Chondrocyte (in vitro differentiated cells): ENCODE results near the gene WTAP. TPM values are rescaled to one million over a fixed set of nuclear protein-coding genes. Genes with fewer than 3 reads are reported as not detected.

Experiments
- DNase-seq: peaks from one replicate; pipeline ENCODE4 v3.0.0; 2021; ENCODE audit warnings: mixed read lengths, low spot score
- H3K27ac Mint-ChIP-seq: one replicate; pipeline ENCODE4 v1.8.0; 2021; ENCODE audit warnings: mild to moderate bottlenecking, moderate library complexity, mixed read lengths; ENCODE audit not compliant: unreplicated experiment
- H3K27me3 Mint-ChIP-seq: 2 replicates; pipeline ENCODE4 v1.8.0; 2021; ENCODE audit warnings: low read depth, mixed read lengths
- H3K36me3 Mint-ChIP-seq: 2 replicates; pipeline ENCODE4 v1.8.0; 2021; ENCODE audit warnings: low read depth, mixed read lengths
- H3K4me1 Mint-ChIP-seq: 2 replicates; pipeline ENCODE4 v1.8.0; 2021; ENCODE audit warnings: low read depth, mild to moderate bottlenecking, mixed read lengths
- H3K4me3 Mint-ChIP-seq: one replicate; pipeline ENCODE4 v1.8.0; 2021; ENCODE audit warnings: mild to moderate bottlenecking, moderate library complexity, mixed read lengths; ENCODE audit not compliant: unreplicated experiment
- H3K9me3 Mint-ChIP-seq: 2 replicates; pipeline ENCODE4 v1.8.0; 2021; ENCODE audit warnings: low read depth, mixed read lengths
- CTCF ChIP-seq: fragments of 200-600 bp; sonication (generic); IDR thresholded peaks from 2 replicates; pipeline ENCODE4 v1.5.0; 2021; ENCODE audit warnings: antibody characterized with exemption, mild to moderate bottlenecking, moderate library complexity
- total RNA-seq: library from RNA; stranded (reverse); gene quantifications from 3 replicates; pipeline ENCODE4 v1.2.1, GENCODE V29; 2021

Gene WTAP
- total RNA-seq, 1 donor from 2014 or later = 65.9 TPM

- no peak for DNase-seq
- H3K4me1 Mint-ChIP-seq = peaks cover 27% of the 10 kb centered on the region
- peaks cover 4% of the 10 kb centered on the region for H3K36me3 Mint-ChIP-seq
- TF ChIP-seq CTCF = peak; percentile 92
- no peaks in the 10 kb centered on the region for H3K9me3 Mint-ChIP-seq
- H3K27me3 Mint-ChIP-seq = no peaks in the 10 kb centered on the region
- peak overlapping the region; percentile 87 for H3K4me3 Mint-ChIP-seq
- peak overlapping the region; percentile 27 for H3K27ac Mint-ChIP-seq
Observed at GRCh38 chr6:159691133-159691962, 36.0 kb upstream of the WTAP start.

- Mint-ChIP-seq H3K9me3 (no peaks in the 10 kb centered on the region), H3K4me3 (peak overlapping the region; percentile 87), H3K36me3 (peaks cover 4% of the 10 kb centered on the region), H3K4me1 (peaks cover 27% of the 10 kb centered on the region), H3K27me3 (no peaks in the 10 kb centered on the region), H3K27ac (peak overlapping the region; percentile 92)
- no peak for TF ChIP-seq CTCF
- no peak for DNase-seq
Observed at GRCh38 chr6:159691963-159692287, 35.4 kb upstream of the WTAP start.

- no peaks in the 10 kb centered on the region for H3K27me3 Mint-ChIP-seq
- peak overlapping the region; percentile 92 for H3K27ac Mint-ChIP-seq
- peaks cover 4% of the 10 kb centered on the region for H3K36me3 Mint-ChIP-seq
- peak overlapping the region; percentile 87 for H3K4me3 Mint-ChIP-seq
- no peak for DNase-seq
- peaks cover 27% of the 10 kb centered on the region for H3K4me1 Mint-ChIP-seq
- H3K9me3 Mint-ChIP-seq = no peaks in the 10 kb centered on the region
- TF ChIP-seq CTCF = no peak
Observed at GRCh38 chr6:159692303-159693127, 34.8 kb upstream of the WTAP start.

GRCh38 chr6:159693128-159693893 is 34.0 kb upstream of the WTAP start, which contains the start of gene SOD2:
SOD2 (minus strand) TSS chr6:159693241; CDS start chr6:159693167, 74 bp downstream.
- H3K4me3 Mint-ChIP-seq = peak within 1 kb of the TSS; percentile 87
- no peaks in the 10 kb centered on the region for H3K27me3 Mint-ChIP-seq
- H3K4me1 Mint-ChIP-seq = peaks cover 27% of the 10 kb centered on the region
- no peak for TF ChIP-seq CTCF
- H3K27ac Mint-ChIP-seq = peak within 1 kb of the TSS; percentile 92
- peaks cover 4% of the 10 kb centered on the region for H3K36me3 Mint-ChIP-seq
- H3K9me3 Mint-ChIP-seq = no peaks in the 10 kb centered on the region
- peak; percentile 94 for DNase-seq
